HepG2 (cell line): ENCODE results near the gene MCOLN3.

Source experiments
- BORCS8-MEF2B ChIP-seq: sonication (generic); formaldehyde crosslinking; IDR thresholded peaks from 2 replicates; pipeline ENCODE4 v1.8.0; 2022; ENCODE audit warnings: mild to moderate bottlenecking, missing genetic modification reagents
- CEBPG ChIP-seq: IDR thresholded peaks from 2 replicates; pipeline ENCODE4 v1.6.1; 2016
- CTCF ChIP-seq: sonication (generic); formaldehyde crosslinking; IDR thresholded peaks from 2 replicates; pipeline ENCODE4 v1.5.0; 2020; ENCODE audit warnings: mild to moderate bottlenecking, missing genetic modification reagents, moderate library complexity
- ERF ChIP-seq: IDR thresholded peaks from 2 replicates; pipeline ENCODE4 v1.6.1; 2018; ENCODE audit warnings: missing biosample characterization, missing genetic modification reagents
- EZH2 ChIP-seq: conservative IDR thresholded peaks from 2 replicates; pipeline ENCODE4 v1.6.1; 2012; ENCODE audit warnings: mild to moderate bottlenecking, low read depth, low read length, moderate library complexity
- FOSL1 ChIP-seq: sonication (generic); formaldehyde crosslinking; IDR thresholded peaks from 2 replicates; pipeline ENCODE4 v1.9.0; 2021; ENCODE audit warnings: missing genetic modification reagents, borderline replicate concordance
- FOXO4 ChIP-seq: sonication (generic); formaldehyde crosslinking; conservative IDR thresholded peaks from 2 replicates; pipeline ENCODE4 v1.8.1; 2023; ENCODE audit warnings: missing genetic modification reagents
- HOXA5 ChIP-seq: sonication (generic); formaldehyde crosslinking; IDR thresholded peaks from 2 replicates; pipeline ENCODE4 v1.4.0; 2020; ENCODE audit warnings: missing genetic modification reagents
- SOX6 ChIP-seq, 2 experiments: fragments of 450-650 bp in 1 of 2; sonication (generic) in 1 of 2; formaldehyde crosslinking in 1 of 2; IDR thresholded peaks; 2 replicates each; pipeline versions ENCODE4 v1.4.0 to v1.6.1; 2017 to 2020; ENCODE audit warnings: antibody characterized with exemption in 1 of 2, mild to moderate bottlenecking in 1 of 2, missing genetic modification reagents in 1 of 2
- TCF7L2 ChIP-seq: IDR thresholded peaks from 2 replicates; pipeline ENCODE4 v1.6.1; 2011; ENCODE audit warnings: mild to moderate bottlenecking, low read depth, low read length, moderate library complexity
- ZNF138 ChIP-seq: sonication (generic); formaldehyde crosslinking; IDR thresholded peaks from 2 replicates; pipeline ENCODE4 v1.5.0; 2020; ENCODE audit warnings: mild to moderate bottlenecking, low read depth, missing genetic modification reagents
- ZNF33A ChIP-seq: sonication (generic); formaldehyde crosslinking; IDR thresholded peaks from 2 replicates; pipeline ENCODE4 v1.5.1; 2020; ENCODE audit warnings: missing genetic modification reagents, mild to moderate bottlenecking, moderate library complexity, borderline replicate concordance
- TF ChIP-seq, protein P1 (sequence below), 2 experiments: sonication (generic) in 1 of 2; formaldehyde crosslinking in 1 of 2; IDR thresholded peaks; 2 replicates each; pipeline versions ENCODE4 v1.5.1 to v1.6.1; 2011 to 2020; ENCODE audit warnings: borderline replicate concordance in 1 of 2, low read depth in 1 of 2, low read length in 1 of 2, mild to moderate bottlenecking in 1 of 2, missing genetic modification reagents in 1 of 2, moderate library complexity in 1 of 2
- TF ChIP-seq, protein P2 (sequence below): sonication (generic); formaldehyde crosslinking; IDR thresholded peaks from 2 replicates; pipeline ENCODE4 v1.4.0; 2020; ENCODE audit warnings: missing genetic modification reagents

GRCh38 chr1:85027242-85027983 lies 20.9 kb downstream of the MCOLN3 start:
- TF ChIP-seq ZNF138 (CRISPR knock-in tag) (no peak), EZH2 (no peak), BORCS8-MEF2B (CRISPR knock-in tag) (no peak), FOSL1 (CRISPR knock-in tag) (no peak), ERF (CRISPR knock-in tag) (no peak), FOXO4 (CRISPR knock-in tag) (no peak), CTCF (no peak; the same call in 1 of the 2 replicates), SOX6 (IDR thresholded peaks at IDR 0.05) (no peak), SOX6 (CRISPR knock-in tag; IDR thresholded peaks at IDR 0.05) (no peak), TCF7L2 (no peak), CEBPG (CRISPR knock-in tag) (no peak), HOXA5 (CRISPR knock-in tag) (no peak), ZNF33A (CRISPR knock-in tag) (no peak)
- TF ChIP-seq, protein P1, sequence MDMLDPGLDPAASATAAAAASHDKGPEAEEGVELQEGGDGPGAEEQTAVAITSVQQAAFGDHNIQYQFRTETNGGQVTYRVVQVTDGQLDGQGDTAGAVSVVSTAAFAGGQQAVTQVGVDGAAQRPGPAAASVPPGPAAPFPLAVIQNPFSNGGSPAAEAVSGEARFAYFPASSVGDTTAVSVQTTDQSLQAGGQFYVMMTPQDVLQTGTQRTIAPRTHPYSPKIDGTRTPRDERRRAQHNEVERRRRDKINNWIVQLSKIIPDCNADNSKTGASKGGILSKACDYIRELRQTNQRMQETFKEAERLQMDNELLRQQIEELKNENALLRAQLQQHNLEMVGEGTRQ (IDR thresholded peaks at IDR 0.05; ENCODE audit: low read depth, low read length), result no peak
- TF ChIP-seq, protein P1 (CRISPR knock-in tag; IDR thresholded peaks at IDR 0.05; ENCODE audit: borderline replicate concordance), result no peak
- TF ChIP-seq, protein P2, sequence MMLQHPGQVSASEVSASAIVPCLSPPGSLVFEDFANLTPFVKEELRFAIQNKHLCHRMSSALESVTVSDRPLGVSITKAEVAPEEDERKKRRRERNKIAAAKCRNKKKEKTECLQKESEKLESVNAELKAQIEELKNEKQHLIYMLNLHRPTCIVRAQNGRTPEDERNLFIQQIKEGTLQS (CRISPR knock-in tag), result no peak
